OCI-M2 (cell line): ENCODE data around the gene KIFC1.
A peak's percentile ranks its signal among the peaks of the same experiment; 100 is the strongest.

ENCODE experiments used
- DNase-seq: peaks from one replicate; lab custom pipeline; 2025; ENCODE audit not compliant: unreplicated experiment; lab: John Stamatoyannopoulos, UW

The KIFC1 gene

DNA sequence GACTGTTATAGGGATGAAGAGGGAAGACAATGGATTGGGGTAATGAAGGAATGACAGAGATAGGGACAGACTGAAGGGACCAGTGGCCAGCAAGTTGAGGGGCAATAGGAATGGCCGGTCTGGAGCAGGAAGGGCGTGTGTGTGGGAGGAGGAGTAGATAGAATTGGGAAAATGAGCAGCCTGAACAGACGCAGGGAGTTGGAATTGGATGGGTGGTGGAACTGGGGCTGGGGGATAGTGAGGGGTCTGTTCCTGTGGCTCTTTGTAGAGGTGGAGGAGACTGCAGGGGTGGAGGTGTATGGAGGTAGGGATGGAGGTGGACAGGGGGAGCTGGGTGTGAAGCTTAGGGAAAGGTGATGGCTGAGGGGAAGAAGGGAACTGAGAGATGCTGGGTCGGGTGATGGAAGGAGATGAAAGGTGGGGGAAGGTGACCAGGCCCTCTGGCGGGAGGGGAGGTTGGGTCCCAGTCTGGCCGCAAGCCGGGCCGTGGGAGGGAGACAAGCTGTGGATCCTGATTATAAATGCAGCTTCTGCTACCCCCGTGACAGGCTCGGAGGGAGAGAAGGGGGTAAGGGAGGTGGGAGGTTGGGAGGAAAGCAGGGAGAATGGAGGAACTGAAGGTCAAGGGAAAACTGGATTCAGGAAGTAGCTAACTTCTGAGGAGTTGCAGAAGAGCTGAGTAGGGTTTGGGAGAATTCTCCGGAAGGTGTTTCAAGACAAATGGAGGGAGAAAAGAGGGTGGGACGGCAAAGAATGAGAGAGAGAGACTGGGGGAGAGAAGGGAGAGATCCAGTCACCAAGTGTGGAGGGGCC lies 33.4 kb downstream of the KIFC1 start:
- no peak for DNase-seq

- peak; percentile 74 for DNase-seq
Observed at GRCh38 chr6:33425668-33426577, 34.3 kb downstream of the KIFC1 start.

DNA sequence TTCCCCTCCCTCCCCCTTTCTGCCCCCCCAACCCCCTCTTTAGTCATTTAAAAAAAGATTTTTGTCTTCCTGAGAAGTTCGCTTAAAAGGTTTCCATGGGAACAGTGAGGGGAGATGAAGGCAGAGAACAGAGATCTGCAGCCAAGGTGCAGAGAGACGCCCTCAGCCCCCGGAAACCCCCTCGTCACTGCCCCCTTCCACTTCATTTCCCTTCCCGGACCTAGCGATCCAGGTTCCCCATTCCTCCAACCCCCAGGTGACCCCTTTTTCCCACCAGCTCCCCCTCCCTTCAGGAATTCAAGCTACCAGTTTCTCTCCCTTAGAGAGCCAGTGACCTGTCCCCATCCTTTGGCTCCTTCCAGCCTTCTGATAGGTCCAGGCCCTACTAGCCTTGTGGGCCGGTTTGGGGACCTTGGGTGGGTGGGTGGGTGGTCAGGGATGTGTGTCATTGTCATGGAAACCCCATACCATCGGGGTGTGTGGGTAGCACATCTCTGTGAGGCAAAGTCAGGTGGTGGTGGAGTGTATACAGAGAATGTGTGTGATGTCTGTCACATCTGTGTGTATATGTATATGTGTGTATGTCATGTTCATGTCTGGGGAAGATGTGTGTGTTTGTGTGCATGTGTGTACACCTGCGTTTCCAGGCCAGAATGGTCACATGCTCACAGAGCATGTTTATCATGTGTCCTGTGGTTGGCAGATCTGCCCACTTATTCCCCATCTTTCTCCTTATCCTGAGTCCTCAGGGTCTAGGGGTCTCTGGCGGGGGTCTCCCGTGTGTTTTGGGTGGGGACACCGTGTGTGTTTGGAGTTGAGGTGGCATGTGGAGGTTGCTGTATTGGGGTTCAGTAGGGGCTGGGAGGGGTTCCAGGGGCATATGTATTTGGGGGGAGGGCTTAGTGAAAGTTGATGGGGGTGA lies 35.2 kb downstream of the KIFC1 start:
- no peak for DNase-seq

DNA sequence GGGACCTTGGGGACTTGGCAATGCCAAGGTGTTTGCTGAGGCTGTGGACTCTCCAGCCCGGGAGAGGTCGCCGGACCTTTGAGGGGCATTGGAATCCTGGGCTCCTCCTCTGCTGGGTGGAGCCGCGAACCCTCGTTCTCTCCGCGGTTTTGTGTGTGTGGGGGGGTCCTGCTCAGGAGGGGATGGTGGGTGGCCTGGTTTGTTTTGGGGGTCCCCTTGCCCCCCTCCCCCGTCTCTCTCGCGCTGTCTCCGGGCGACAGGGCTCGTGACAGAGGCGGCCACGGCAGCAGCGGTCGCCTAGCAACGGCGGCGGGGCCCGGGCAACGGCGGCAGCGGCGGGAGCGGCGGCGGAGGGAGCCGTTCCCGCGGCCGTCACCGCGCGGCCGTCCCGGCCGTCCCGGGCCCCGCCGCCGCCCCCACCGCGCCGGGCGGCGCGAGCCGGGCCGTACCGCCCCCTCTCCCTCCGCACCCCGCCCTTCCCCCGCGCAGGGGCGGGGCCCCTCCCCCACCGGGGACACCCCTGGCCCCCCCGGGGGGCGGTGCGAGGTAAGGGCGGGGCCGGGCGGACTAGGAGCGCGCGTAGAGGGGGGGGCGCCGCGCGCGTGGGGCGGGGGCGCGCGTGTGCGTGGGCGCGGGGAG lies 36.1 kb downstream of the KIFC1 start:
- DNase-seq, result no peak

DNA sequence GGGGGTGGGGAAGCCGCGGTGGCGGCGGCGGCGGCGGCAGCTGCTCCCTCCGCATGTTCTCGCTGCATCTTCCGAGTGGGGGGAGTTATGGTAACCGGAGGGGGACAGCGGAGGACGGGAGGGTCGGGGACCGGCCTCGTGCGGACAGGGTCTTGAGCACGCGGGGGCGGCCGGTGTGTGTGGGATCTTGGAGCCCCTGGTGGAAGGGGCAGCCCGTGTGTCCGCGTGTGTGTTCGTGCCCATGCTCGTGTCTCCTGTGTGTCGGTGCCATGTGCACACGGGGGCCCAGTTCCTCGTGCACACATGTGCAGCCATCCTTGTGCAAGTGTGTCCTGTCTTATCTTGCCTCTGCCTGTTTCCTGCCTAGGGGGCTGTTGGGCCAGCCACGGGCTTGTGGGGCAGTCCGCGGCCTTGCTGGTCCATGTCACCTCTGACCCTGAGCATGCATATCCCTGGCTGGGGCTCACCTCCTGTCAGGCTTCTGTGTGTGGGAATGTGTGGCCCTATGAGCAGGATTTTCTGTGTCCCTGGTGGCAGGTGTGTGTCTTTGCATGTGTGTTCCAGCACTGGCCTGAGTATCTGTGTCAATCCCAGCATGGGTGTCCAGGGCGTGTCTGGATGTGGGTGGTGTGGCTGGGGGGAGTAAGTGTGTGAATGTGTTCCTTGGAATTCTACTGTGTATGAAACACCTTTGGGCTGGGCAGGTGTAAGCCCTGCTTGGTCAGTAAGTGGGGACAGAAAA lies 36.8 kb downstream of the KIFC1 start:
- DNase-seq, result no peak

DNA sequence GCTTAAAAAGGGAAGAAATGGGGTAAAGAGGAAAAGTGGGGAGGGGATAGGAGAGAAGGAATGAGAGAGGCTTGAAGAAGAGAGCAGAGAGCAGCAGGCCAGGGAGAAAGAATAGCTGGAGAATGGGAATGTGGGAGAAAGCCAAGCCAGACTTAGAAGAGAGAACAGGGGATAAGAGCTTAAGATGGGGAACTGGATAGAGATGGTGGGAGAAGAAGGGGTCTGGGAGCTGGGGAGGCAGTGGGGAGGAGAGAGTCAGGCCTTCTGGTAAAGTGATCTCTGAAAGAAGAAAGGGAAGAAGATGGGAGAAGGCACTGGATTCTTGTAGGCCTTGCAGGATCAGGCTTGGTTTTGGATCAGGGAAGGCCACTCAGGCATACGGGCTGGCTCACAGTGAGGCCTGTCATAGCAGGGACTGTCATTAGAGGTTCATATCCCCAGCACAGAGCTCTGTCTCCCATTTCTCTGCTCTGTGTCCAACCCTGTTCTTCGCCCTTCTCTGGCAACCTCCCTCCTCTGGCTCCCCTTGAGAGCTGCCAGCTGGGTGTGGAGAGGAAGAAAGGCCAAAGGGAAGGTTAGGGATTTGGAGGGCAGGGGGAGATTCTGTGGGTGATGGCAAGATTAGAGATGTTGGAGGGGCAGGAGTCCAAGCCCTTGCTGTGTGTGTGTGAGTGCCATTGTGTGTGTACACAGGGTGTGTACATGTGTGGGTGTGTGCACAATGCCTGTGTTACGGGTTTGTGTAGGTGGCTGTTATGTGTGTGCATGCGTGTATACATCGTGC lies 37.5 kb downstream of the KIFC1 start:
- no peak for DNase-seq

DNA sequence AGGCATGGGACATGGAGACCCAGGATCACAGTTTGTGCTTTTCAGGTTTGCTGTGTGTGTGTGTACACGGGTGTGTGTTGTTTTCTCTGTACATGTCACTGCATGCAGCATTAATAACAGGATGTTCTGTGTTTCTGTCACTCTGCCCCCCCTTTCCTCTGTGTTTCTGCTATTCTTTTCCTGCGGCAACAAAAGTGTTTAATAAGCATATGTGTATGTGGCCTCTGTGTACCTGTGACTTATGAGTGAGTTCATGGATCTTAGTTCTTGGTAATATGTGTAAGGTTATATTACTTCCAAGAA lies 38.1 kb downstream of the KIFC1 start:
- DNase-seq, result no peak

DNA sequence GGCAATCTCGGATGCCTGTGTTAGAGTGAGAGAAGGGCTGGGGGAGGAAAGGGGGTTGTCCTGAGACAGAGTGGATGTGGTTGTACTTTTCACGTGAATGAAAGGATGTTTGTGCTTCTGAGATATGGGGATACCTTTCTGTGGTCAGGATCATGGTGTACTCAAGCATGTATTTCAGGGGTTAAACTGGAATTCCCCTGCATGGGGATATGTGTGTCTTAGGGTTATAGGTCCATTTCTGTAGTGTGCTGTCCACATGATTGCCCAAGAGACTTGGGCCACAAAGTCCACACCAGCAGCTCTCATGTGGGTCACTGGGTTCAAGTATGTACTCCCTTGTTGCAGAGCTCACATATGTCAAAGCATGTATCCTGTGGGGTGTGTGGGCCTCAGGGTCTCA lies 38.7 kb downstream of the KIFC1 start:
- no peak for DNase-seq

- no peak for DNase-seq
Observed at GRCh38 chr6:33430991-33431879, 39.6 kb downstream of the KIFC1 start.

- no peak for DNase-seq
Observed at GRCh38 chr6:33431880-33432541, 40.4 kb downstream of the KIFC1 start.

GRCh38 chr6:33432546-33432945 lies 40.9 kb downstream of the KIFC1 start:
- DNase-seq, result no peak

- DNase-seq, result no peak
Observed at GRCh38 chr6:33433001-33433543, 41.4 kb downstream of the KIFC1 start.

- DNase-seq, result no peak
Observed at GRCh38 chr6:33433544-33434191, 42.0 kb downstream of the KIFC1 start.

GRCh38 chr6:33434961-33435360 lies 43.3 kb downstream of the KIFC1 start:
- DNase-seq, result no peak

GRCh38 chr6:33437666-33438065 lies 46.0 kb downstream of the KIFC1 start:
- DNase-seq, result no peak

DNA sequence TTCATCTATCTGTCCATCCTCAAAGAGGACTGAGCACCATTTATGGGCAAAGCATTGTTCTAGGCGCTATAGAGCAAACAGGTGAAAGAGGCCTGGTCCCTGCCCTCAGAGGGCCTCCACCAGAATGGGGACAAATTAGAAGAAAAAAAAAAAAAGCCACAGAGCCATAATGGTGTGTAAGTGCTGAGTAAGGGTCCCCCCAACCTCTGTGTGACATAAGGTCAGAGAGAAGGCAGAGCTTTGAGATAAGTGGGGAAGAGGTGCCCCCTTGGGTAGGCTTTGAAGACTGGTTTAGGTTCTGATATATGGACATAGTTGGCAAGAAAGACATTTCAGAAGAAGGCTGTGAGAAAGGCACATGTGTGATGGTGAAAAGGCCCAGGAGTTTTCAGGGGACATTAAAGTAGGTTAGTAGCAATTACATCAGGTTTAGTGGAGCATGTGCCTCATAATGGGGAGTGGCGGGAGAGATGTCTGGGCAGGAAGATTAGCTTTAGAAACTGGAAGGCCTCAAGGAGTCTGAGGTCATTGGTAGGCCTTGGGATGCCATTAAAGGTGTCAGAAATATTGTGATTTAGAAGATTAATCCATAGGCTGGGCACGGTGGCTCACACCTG lies 47.5 kb downstream of the KIFC1 start:
- DNase-seq, result no peak
